Chondrocyte (in vitro differentiated cells): ENCODE data around the gene SLC44A3. TPM values are rescaled to one million over a fixed set of nuclear protein-coding genes. Genes with fewer than 3 reads are reported as not detected.

Source experiments
- DNase-seq: peaks from one replicate; pipeline ENCODE4 v3.0.0; 2021; ENCODE audit warnings: mixed read lengths, low spot score
- H3K27ac Mint-ChIP-seq: one replicate; pipeline ENCODE4 v1.8.0; 2021; ENCODE audit warnings: mild to moderate bottlenecking, moderate library complexity, mixed read lengths; ENCODE audit not compliant: unreplicated experiment
- H3K27me3 Mint-ChIP-seq: 2 replicates; pipeline ENCODE4 v1.8.0; 2021; ENCODE audit warnings: low read depth, mixed read lengths
- H3K36me3 Mint-ChIP-seq: 2 replicates; pipeline ENCODE4 v1.8.0; 2021; ENCODE audit warnings: low read depth, mixed read lengths
- H3K4me1 Mint-ChIP-seq: 2 replicates; pipeline ENCODE4 v1.8.0; 2021; ENCODE audit warnings: low read depth, mild to moderate bottlenecking, mixed read lengths
- H3K4me3 Mint-ChIP-seq: one replicate; pipeline ENCODE4 v1.8.0; 2021; ENCODE audit warnings: mild to moderate bottlenecking, moderate library complexity, mixed read lengths; ENCODE audit not compliant: unreplicated experiment
- H3K9me3 Mint-ChIP-seq: 2 replicates; pipeline ENCODE4 v1.8.0; 2021; ENCODE audit warnings: low read depth, mixed read lengths
- CTCF ChIP-seq: fragments of 200-600 bp; sonication (generic); IDR thresholded peaks from 2 replicates; pipeline ENCODE4 v1.5.0; 2021; ENCODE audit warnings: antibody characterized with exemption, mild to moderate bottlenecking, moderate library complexity
- total RNA-seq: library from RNA; stranded (reverse); gene quantifications from 3 replicates; pipeline ENCODE4 v1.2.1, GENCODE V29; 2021

SLC44A3 gene
- total RNA-seq, 1 donor from 2014 or later = 2.5 TPM

DNA sequence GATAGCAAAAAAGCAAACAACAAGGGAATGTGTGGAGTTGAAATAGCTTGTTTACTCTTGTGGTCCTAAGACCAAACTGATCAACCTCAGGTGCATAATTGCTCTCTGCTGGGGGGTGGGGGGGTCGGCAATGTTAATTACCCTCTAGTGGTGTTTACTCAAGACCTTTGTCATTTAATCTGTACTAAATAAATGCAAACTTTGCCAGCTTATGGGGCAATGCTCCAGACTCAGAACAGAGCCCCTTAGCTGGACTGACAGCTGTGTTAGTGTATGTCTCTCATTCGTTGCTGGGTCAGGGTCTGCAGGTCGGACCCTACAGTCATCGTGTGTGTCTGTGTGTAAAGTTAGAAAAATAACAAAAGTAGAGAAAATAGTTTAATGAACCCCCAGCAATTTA lies 7.2 kb upstream of the SLC44A3 start:
- H3K36me3 Mint-ChIP-seq = peaks cover 11% of the 10 kb centered on the region
- no peak for TF ChIP-seq CTCF
- H3K9me3 Mint-ChIP-seq = peaks cover 2% of the 10 kb centered on the region
- no peaks in the 10 kb centered on the region for H3K4me1 Mint-ChIP-seq
- no peak for DNase-seq
- H3K4me3 Mint-ChIP-seq = no peak overlapping the region
- no peak overlapping the region for H3K27ac Mint-ChIP-seq
- H3K27me3 Mint-ChIP-seq = peaks cover 4% of the 10 kb centered on the region

DNA sequence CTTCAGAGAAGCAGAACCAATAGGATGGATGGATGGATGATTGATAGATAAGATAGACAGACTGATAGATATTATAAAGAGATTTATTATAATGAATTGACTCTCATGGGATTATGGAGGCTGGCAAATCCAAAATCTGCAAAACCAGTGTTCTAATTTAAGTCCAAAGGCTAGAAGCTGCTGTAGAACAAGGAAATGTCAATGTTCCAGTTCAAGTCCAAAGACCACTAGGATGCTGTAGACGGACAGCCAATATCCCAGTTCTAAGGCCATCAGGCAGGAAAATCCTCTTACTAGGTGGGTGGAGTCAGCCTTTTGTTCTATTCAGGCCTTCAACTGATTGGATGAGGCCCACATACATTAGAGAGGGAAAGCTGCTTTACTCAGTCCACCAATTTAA lies 4.1 kb upstream of the SLC44A3 start:
- DNase-seq = no peak
- peaks cover 9% of the 10 kb centered on the region for H3K4me1 Mint-ChIP-seq
- H3K27ac Mint-ChIP-seq = no peak overlapping the region
- peaks cover 11% of the 10 kb centered on the region for H3K36me3 Mint-ChIP-seq
- H3K4me3 Mint-ChIP-seq = no peak overlapping the region
- H3K27me3 Mint-ChIP-seq = peaks cover 4% of the 10 kb centered on the region
- no peak for TF ChIP-seq CTCF
- peaks cover 2% of the 10 kb centered on the region for H3K9me3 Mint-ChIP-seq

DNA sequence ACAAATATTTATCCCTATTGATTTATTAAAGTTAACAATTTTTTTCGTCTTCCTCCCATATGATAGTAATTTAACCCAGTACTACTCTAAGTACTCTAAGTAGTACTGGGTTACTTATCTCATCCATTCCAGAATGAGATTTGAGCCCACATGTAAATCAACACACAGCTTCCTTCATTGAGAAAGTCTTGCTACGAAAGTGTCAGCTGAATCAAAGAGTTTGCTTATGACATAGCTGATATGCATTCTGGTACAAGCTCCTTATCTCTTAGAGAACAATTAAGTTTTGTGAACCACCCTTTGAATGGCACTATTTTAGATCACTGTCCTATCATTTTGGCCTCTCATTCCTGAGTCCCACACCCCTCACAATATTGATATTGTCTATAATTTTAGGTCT lies 2.4 kb upstream of the SLC44A3 start:
- no peak overlapping the region for H3K4me3 Mint-ChIP-seq
- H3K27me3 Mint-ChIP-seq = peaks cover 2% of the 10 kb centered on the region
- peaks cover 9% of the 10 kb centered on the region for H3K36me3 Mint-ChIP-seq
- peaks cover 2% of the 10 kb centered on the region for H3K9me3 Mint-ChIP-seq
- TF ChIP-seq CTCF = no peak
- H3K4me1 Mint-ChIP-seq = peaks cover 12% of the 10 kb centered on the region
- DNase-seq = no peak
- H3K27ac Mint-ChIP-seq = no peak overlapping the region

DNA sequence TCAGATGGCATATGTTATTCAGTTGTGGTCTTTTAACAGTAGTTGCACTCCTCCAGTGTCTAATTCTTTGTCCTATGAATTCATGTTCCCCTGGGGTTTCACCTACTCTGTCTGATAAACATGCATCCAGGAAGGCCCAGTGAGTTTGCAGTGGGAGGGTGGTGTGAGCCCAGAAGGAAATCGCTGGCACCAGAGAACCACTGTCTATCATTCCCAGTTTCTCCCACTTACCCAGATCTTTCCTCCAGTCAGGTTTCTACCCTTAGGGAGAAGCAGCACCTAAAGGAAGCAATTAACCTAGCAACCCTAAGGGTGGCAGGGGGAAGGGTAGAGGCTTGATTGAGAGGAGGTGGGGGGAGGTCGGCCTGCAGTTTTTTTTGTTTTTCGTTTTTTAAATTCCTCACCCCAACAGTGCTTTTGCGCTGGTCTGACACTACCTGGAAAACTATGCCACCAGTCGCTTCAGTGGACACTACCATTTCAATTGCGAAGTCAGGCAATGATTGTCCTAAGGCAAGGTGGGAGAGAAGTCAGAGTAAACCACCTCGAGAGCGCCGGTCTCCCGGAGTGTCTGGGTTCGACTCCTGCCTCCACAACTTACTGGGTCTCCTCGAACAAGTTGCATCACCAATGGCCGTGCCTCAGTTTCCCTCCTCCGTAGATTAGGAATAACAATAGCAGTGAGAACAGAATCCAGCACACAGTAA lies 766 bp upstream of the SLC44A3 start:
- DNase-seq = no peak
- Mint-ChIP-seq H3K36me3 (peaks cover 3% of the 10 kb centered on the region), H3K9me3 (peaks cover 2% of the 10 kb centered on the region), H3K27ac (no peak overlapping the region), H3K4me3 (peak overlapping the region; percentile 76), H3K27me3 (peaks cover 4% of the 10 kb centered on the region), H3K4me1 (peaks cover 12% of the 10 kb centered on the region)
- TF ChIP-seq CTCF = no peak

DNA sequence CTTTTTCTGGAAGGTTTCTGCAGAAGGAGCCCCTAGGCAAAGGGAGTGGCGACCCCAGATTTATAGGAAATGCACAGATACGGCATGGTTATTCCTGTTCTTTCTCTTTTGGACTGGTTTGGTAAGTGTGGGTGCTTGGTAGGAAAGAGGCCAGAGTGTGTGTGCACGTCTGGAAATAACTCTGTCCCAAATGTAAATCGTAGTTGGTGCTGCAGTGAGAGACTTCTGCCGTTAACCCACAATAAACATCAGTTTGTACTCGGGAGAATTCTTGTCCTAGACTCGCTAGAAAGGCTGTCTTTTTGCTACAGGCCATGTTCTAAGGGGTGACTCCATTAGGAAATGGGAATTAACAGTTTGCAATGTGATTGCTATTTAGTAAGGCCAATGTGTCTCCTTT lies 779 bp downstream of the SLC44A3 start:
- no peak overlapping the region for H3K27ac Mint-ChIP-seq
- TF ChIP-seq CTCF = no peak
- H3K4me3 Mint-ChIP-seq = peak overlapping the region; percentile 59
- no peak for DNase-seq
- peaks cover 4% of the 10 kb centered on the region for H3K27me3 Mint-ChIP-seq
- peaks cover 12% of the 10 kb centered on the region for H3K4me1 Mint-ChIP-seq
- peaks cover 2% of the 10 kb centered on the region for H3K9me3 Mint-ChIP-seq
- H3K36me3 Mint-ChIP-seq = peaks cover 3% of the 10 kb centered on the region
